Peyer's patch (tissue), 4 donors: ENCODE measurements around the gene WWOX.

Experiments
- CTCF ChIP-seq, 6 experiments: fragments of 450-650 bp in 4 of 6; fragments of 200-600 bp in 2 of 6; sonication (generic) in 1 of 6; IDR thresholded peaks; one replicate each; pipeline ENCODE4 v1.5.1; 2017 to 2019; ENCODE audit warnings: antibody characterized with exemption in 6 of 6, mild to moderate bottlenecking in 3 of 6, moderate library complexity in 1 of 6
- POLR2A ChIP-seq, 2 donors: fragments of 450-650 bp; IDR thresholded peaks; one replicate each; pipeline ENCODE4 v1.5.1; 2017; ENCODE audit warnings: antibody characterized with exemption in 2 of 2, mild to moderate bottlenecking in 2 of 2, moderate library complexity in 2 of 2

GRCh38 chr16:78570399-78571141 is 471.1 kb downstream of the WWOX start:
- TF ChIP-seq CTCF (IDR thresholded peaks at IDR 0.05), result no peak
- TF ChIP-seq POLR2A (IDR thresholded peaks at IDR 0.05), result no peak
